Natural killer cell (primary cell): ENCODE results near the gene VWF. TPM values are rescaled to one million over a fixed set of nuclear protein-coding genes. Genes with fewer than 3 reads are reported as not detected.

Experiments used
- ATAC-seq, 3 donors: fragments of 150-1000 bp in 2 of 3; fragments of 200-7000 bp in 1 of 3; cut with Tn5 transposase; 1 replicate in 1 of 3; 2 replicates in 2 of 3; pipeline ENCODE4 v1.10.0; 2021; ENCODE audit warnings: mild to moderate bottlenecking in 2 of 3, moderate library complexity in 2 of 3
- DNase-seq, 2 donors: peaks; one replicate each; pipeline versions ENCODE4 v3.0.0 to v3.0.0-alpha.2; 2013 to 2021; ENCODE audit warnings: mixed read lengths in 1 of 2
- H3K27ac ChIP-seq: one replicate; pipeline ENCODE4 v1.5.1; 2013; ENCODE audit warnings: mild to moderate bottlenecking, low read length
- H3K27me3 ChIP-seq: one replicate; pipeline ENCODE4 v1.6.1; 2013; ENCODE audit warnings: low read length; ENCODE audit not compliant: control insufficient read depth, insufficient read depth
- H3K36me3 ChIP-seq: one replicate; pipeline ENCODE4 v1.6.1; 2013; ENCODE audit warnings: low read length; ENCODE audit not compliant: control insufficient read depth, insufficient read depth
- H3K4me1 ChIP-seq: one replicate; pipeline ENCODE4 v1.6.1; 2013; ENCODE audit warnings: low read length; ENCODE audit not compliant: control insufficient read depth, insufficient read depth
- H3K4me3 ChIP-seq: one replicate; pipeline ENCODE4 v1.5.1; 2013; ENCODE audit warnings: low read length
- H3K9me3 ChIP-seq: one replicate; pipeline ENCODE4 v1.6.1; 2013; ENCODE audit warnings: low read length; ENCODE audit not compliant: control insufficient read depth, insufficient read depth
- H3K27ac Mint-ChIP-seq, 2 donors: one replicate each; pipeline ENCODE4 v1.8.0; 2022; ENCODE audit warnings: mild to moderate bottlenecking in 2 of 2, mixed read lengths in 2 of 2, moderate library complexity in 1 of 2
- H3K27me3 Mint-ChIP-seq, 2 donors: one replicate each; pipeline ENCODE4 v1.8.0; 2022; ENCODE audit warnings: low read depth in 2 of 2, mixed read lengths in 2 of 2
- H3K36me3 Mint-ChIP-seq: one replicate; pipeline ENCODE4 v1.8.0; 2022; ENCODE audit warnings: mixed read lengths
- H3K4me1 Mint-ChIP-seq, 2 donors: one replicate each; pipeline ENCODE4 v1.8.0; 2022; ENCODE audit warnings: mixed read lengths in 2 of 2
- H3K4me3 Mint-ChIP-seq: one replicate; pipeline ENCODE4 v1.8.0; 2022; ENCODE audit warnings: mild to moderate bottlenecking, moderate library complexity, mixed read lengths
- H3K9me3 Mint-ChIP-seq, 2 donors: one replicate each; pipeline ENCODE4 v1.8.0; 2022; ENCODE audit warnings: mixed read lengths in 2 of 2
- WGBS: methylation state at CpG from one replicate; pipeline ENCODE4 v1.1.7; 2013; ENCODE audit warnings: missing lambda C conversion rate; ENCODE audit not compliant: insufficient coverage; 5-methylcytosine and 5-hydroxymethylcytosine counted together
- intact Hi-C: fragments of 100-400 bp; cut with micrococcal nuclease; formaldehyde crosslinking; loops from one replicate; pipeline ENCODE4 v1.14.2; 2022
- total RNA-seq, 4 donors: library from RNA; stranded (reverse); fragments of 120-200 nt in 1 of 4; gene quantifications; one replicate each; pipeline versions ENCODE4 v1.2.3 to v1.2.4, GENCODE V29; 2013 to 2022
- TF ChIP-seq, protein P1 (sequence below): fragments of 200-600 bp; IDR thresholded peaks from one replicate; pipeline ENCODE4 v1.8.0; 2022; ENCODE audit warnings: antibody characterized with exemption

The VWF gene
- total RNA-seq, 3 donors from 2014 or later (not counting 1 experiment from before 2014, with no cell fraction given): 0.14 to 0.95 (median 0.71) TPM

DNA sequence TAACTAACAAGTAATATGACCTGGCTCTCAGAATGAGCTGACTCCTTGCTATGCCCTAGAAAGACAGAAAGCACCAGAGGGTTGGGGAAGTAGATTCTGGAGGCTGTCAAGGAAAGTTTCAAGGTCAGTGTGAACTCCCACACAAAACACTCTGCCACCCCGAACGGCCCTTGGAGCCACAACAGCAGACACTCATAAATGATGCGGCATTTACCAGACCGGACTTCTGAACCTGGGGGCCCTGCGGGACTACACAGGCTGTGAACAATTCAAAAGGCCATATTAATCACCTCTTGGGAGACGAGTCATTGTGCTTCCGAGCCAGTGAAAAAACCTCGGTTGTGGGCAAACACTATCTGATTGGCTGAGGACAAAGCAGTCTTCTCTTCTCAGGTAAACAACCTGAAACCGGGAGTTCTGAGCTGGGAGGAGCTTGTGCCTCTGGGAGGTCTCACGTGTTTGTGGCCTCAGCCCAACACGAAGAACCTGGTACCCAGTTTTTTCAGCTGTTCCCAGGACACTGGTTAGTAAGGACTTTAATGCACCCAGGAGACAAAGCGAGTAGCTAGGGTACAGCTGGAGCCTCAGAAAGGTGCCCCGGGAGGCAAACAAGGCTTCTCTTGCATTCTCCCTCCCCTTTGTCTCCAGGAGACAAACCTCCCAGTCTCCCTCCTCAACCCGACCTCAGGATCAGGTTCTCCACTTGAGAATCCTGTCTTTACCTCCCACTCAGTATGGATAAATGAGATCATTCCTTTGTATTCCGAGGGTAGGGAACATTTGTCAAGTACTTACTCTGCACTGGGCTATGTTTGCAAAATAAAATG, 35.3 kb downstream of the VWF start:
- H3K27ac Mint-ChIP-seq: no peak overlapping the region
- TF ChIP-seq, protein P1, sequence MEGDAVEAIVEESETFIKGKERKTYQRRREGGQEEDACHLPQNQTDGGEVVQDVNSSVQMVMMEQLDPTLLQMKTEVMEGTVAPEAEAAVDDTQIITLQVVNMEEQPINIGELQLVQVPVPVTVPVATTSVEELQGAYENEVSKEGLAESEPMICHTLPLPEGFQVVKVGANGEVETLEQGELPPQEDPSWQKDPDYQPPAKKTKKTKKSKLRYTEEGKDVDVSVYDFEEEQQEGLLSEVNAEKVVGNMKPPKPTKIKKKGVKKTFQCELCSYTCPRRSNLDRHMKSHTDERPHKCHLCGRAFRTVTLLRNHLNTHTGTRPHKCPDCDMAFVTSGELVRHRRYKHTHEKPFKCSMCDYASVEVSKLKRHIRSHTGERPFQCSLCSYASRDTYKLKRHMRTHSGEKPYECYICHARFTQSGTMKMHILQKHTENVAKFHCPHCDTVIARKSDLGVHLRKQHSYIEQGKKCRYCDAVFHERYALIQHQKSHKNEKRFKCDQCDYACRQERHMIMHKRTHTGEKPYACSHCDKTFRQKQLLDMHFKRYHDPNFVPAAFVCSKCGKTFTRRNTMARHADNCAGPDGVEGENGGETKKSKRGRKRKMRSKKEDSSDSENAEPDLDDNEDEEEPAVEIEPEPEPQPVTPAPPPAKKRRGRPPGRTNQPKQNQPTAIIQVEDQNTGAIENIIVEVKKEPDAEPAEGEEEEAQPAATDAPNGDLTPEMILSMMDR: no peak
- H3K36me3 Mint-ChIP-seq: no peaks in the 10 kb centered on the region
- no peaks in the 10 kb centered on the region for H3K4me1 ChIP-seq
- H3K9me3 ChIP-seq: no peaks in the 10 kb centered on the region
- intact Hi-C loops: no loop called here
- DNase-seq (no peak), ATAC-seq (no peak)
- no peaks in the 10 kb centered on the region for H3K27me3 ChIP-seq
- H3K27me3 Mint-ChIP-seq: peaks cover 7 to 15% of the 10 kb centered on the region in 2 donors
- H3K4me3 ChIP-seq: no peak overlapping the region
- WGBS: 65% methylated on average over 14 of the region's 15 CpGs
- peaks cover 12 to 23% of the 10 kb centered on the region in 2 donors for H3K4me1 Mint-ChIP-seq
- no peak overlapping the region for H3K4me3 Mint-ChIP-seq
- H3K27ac ChIP-seq: no peak overlapping the region
- no peaks in the 10 kb centered on the region for H3K9me3 Mint-ChIP-seq
- no peaks in the 10 kb centered on the region for H3K36me3 ChIP-seq

DNA sequence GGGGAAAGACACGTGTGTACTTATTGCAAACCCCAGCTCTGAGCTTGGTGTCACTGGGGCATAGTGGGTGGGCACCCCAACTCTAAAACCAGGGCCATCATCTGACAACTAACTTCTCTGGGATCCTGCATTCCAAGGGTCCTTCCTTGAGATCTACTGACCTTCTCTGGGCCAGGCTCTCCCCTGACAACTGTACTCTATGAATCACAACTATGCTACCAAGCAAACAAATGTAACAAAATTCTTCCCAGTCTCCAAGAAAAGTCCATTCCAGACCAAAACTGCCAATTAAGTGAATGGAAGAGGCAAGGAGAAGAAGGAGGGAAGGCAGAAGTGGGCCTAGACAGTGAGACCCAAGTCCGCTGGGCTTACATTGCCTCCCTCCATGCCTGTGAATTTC, 38.2 kb downstream of the VWF start:
- H3K36me3 Mint-ChIP-seq: no peaks in the 10 kb centered on the region
- no peak for ATAC-seq
- Histone ChIP-seq H3K27ac (no peak overlapping the region), H3K4me3 (no peak overlapping the region), H3K9me3 (no peaks in the 10 kb centered on the region), H3K36me3 (no peaks in the 10 kb centered on the region), H3K27me3 (no peaks in the 10 kb centered on the region), H3K4me1 (no peaks in the 10 kb centered on the region)
- H3K4me3 Mint-ChIP-seq: no peak overlapping the region
- WGBS: 95% methylated on average over 2 of the region's 2 CpGs
- no peak overlapping the region for H3K27ac Mint-ChIP-seq
- peaks cover 7 to 11% of the 10 kb centered on the region in 2 donors for H3K27me3 Mint-ChIP-seq
- no peak for DNase-seq
- H3K4me1 Mint-ChIP-seq: peaks cover 7 to 13% of the 10 kb centered on the region in 2 donors
- no peaks in the 10 kb centered on the region for H3K9me3 Mint-ChIP-seq
- intact Hi-C loops: no loop called here
- TF ChIP-seq, protein P1: no peak

- intact Hi-C loops: no loop called here
- Histone ChIP-seq H3K4me1 (no peaks in the 10 kb centered on the region), H3K9me3 (no peaks in the 10 kb centered on the region), H3K27me3 (no peaks in the 10 kb centered on the region), H3K27ac (no peak overlapping the region), H3K4me3 (no peak overlapping the region), H3K36me3 (no peaks in the 10 kb centered on the region)
- WGBS: 74% methylated on average over 2 of the region's 3 CpGs
- Mint-ChIP-seq H3K36me3 (no peaks in the 10 kb centered on the region), H3K9me3 (no peaks in the 10 kb centered on the region), H3K27me3 (peaks cover 7 to 11% of the 10 kb centered on the region in 2 donors), H3K4me1 (peaks cover 4 to 8% of the 10 kb centered on the region in 2 donors), H3K4me3 (no peak overlapping the region), H3K27ac (no peak overlapping the region)
- TF ChIP-seq, protein P1: no peak
- no peak for ATAC-seq
- no peak for DNase-seq
Measured at GRCh38 chr12:6085841-6086240, 38.6 kb downstream of the VWF start.
